ENCODE results near the gene GNG7.
A peak's percentile ranks its signal among the peaks of the same experiment; 100 is the strongest.

Gene GNG7

DNA sequence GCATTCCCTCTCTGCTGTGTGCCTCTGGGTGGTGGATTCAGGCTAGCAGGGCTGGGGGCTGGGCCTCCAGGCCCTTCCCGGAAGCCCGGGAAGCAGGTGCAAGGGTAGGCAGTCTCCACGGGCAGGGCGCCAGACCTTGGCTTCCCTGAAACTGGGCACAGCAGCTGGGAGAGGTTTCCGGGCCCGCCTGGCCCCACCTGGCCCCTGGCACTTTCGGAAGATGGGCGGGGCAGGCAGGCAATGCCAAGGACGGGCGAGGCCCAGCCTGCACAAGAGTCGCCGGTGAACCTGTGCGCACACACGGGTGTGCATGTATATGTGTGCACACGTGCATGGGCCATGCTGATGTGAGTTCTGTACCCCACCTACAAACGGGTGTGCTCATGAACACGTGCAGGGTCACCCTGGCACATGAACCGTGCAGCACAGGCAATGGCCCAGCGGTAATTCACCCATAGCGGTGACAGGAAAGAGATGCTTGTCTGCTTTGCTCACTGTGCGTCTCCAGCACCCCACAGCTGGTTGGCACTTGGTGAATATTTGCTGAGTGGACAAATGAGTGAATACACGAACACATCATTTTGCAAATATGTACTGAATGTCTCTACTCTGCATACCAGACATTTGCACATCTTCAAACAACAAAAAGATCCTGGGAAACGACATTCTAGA lies 211.2 kb downstream of the GNG7 start:
- WGBS (ENCODE audit: insufficient coverage) = 44% methylated on average over 18 of the region's 23 CpGs
- no peaks in the 10 kb centered on the region for H3K36me3 ChIP-seq (ENCODE audit: control insufficient read depth in 4 of 4, insufficient read depth in 4 of 4, low read length in 3 of 4)
- POLR2A ChIA-PET = interaction anchor here (0.5 to 1.4 kb wide), 5 partner anchors 12 to 130 kb away, joined by 3 read pairs; no protein-coding TSS in a partner anchor
- peak overlapping the region in 1 of 7 experiments; percentile 11 for H3K4me3 ChIP-seq (ENCODE audit: control insufficient read depth in 1 of 7, extremely low read depth in 1 of 7, insufficient read depth in 4 of 7, low read depth in 2 of 7, low read length in 6 of 7)
- peaks cover 0 to 65% (median 62%) of the 10 kb centered on the region in 4 experiments for H3K4me1 ChIP-seq (ENCODE audit: control extremely low read depth in 1 of 4, control insufficient read depth in 4 of 4, insufficient read depth in 4 of 4, low read length in 3 of 4)
- H3K9me3 ChIP-seq (ENCODE audit: control extremely low read depth in 1 of 5, control insufficient read depth in 4 of 5, insufficient read depth in 2 of 5, low read depth in 1 of 5, low read length in 4 of 5) = no peaks in the 10 kb centered on the region
- DNase-seq = peak in 2 of 3 donors; percentile 90 to 92
- peaks cover 0 to 31% (median 9%) of the 10 kb centered on the region in 5 experiments for H3K27me3 ChIP-seq (replicated peaks in 2 of 5; ENCODE audit: control insufficient read depth in 4 of 5, insufficient read depth in 5 of 5, low read length in 4 of 5)
- H3K27ac ChIP-seq (ENCODE audit: insufficient read depth in 1 of 2, low read depth in 1 of 2, low read length in 2 of 2, poor library complexity in 1 of 2, severe bottlenecking in 2 of 2) = no peak overlapping the region
- CTCF ChIA-PET = interaction anchor here (1.4 kb wide), 1 partner anchor 15 kb away, joined by 3 read pairs; the partner anchor contains the start of gene GADD45B

DNA sequence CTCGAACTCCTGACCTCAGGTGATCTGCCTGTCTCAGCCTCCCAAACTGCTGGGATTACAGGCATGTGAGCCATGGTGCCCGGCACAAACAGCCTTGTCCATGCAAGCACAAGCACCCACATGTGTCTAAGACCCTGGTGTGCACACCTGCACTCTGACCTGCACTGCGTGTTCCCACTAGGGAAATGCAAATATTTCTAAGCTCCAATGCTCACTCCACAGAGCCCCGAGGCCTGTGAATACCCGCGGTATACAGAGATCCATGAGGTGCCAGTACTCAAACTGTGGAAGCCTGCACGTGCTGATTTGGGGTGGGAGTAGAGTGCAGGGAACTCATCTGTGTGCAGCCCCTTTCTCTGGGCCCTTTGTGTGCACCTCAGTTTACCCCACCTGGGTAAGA lies 211.8 kb downstream of the GNG7 start:
- no peak for DNase-seq
- CTCF ChIA-PET = interaction anchor here (1.1 to 1.4 kb wide), 2 partner anchors 15 to 158 kb away, joined by 3 read pairs; partner anchors contain the start of gene GADD45B
- Histone ChIP-seq H3K4me1 (ENCODE audit: control extremely low read depth in 1 of 4, control insufficient read depth in 4 of 4, insufficient read depth in 4 of 4, low read length in 3 of 4) (peaks cover 0 to 62% (median 58%) of the 10 kb centered on the region in 4 experiments), H3K4me3 (ENCODE audit: control insufficient read depth in 1 of 7, extremely low read depth in 1 of 7, insufficient read depth in 4 of 7, low read depth in 2 of 7, low read length in 6 of 7) (no peak overlapping the region), H3K9me3 (ENCODE audit: control extremely low read depth in 1 of 5, control insufficient read depth in 4 of 5, insufficient read depth in 2 of 5, low read depth in 1 of 5, low read length in 4 of 5) (no peaks in the 10 kb centered on the region), H3K27ac (ENCODE audit: insufficient read depth in 1 of 2, low read depth in 1 of 2, low read length in 2 of 2, poor library complexity in 1 of 2, severe bottlenecking in 2 of 2) (no peak overlapping the region), H3K36me3 (ENCODE audit: control insufficient read depth in 4 of 4, insufficient read depth in 4 of 4, low read length in 3 of 4) (no peaks in the 10 kb centered on the region), H3K27me3 (replicated peaks in 2 of 5; ENCODE audit: control insufficient read depth in 4 of 5, insufficient read depth in 5 of 5, low read length in 4 of 5) (peaks cover 0 to 31% (median 9%) of the 10 kb centered on the region in 5 experiments)
- 69% methylated on average over 4 of the region's 7 CpGs for WGBS (ENCODE audit: insufficient coverage)
- POLR2A ChIA-PET = interaction anchor here (0.5 to 1.4 kb wide), 4 partner anchors 11 to 131 kb away, joined by 3 read pairs; no protein-coding TSS in a partner anchor

DNA sequence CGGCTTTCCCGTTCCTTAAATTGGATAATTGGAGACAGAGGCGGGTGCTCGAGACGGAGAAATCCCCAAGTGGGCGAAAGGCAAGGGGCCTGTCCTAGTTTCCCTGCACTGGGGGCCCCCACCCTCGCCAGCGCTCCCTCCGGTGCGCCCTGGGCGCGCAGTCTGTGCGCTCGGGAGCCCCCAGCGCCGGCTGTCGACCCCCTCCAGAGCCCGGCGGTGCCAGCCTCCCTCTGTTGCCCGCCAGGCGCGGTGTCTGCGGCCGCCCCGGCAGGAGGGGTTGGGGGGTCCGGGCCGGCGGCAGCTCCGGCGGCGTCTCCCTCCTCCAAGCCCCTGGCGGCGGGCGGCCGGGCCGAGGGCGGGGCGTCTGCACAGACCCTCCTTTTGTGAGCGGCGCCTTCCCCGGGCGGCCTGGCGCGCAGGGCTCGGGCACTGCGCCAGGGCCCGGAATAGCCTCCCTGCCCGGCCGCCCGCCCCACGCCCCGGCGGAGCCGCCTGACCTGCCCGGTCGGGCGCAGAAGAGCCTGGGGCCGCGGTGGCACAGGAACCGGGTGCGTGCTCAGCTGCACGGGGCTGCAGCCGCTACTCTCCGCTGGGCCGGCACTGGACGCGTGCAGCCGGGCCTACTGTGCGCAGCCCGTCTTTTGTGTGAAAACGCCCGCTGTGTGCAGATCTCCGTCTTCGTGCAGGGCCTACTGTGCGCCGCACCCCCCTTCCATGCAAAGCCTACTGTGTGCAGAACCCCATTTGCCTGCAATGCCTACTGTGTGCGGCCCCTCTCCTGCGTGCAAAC lies 213.4 kb downstream of the GNG7 start:
- H3K4me1 ChIP-seq (ENCODE audit: control extremely low read depth in 1 of 4, control insufficient read depth in 4 of 4, insufficient read depth in 4 of 4, low read length in 3 of 4) = peaks cover 0 to 47% (median 44%) of the 10 kb centered on the region in 4 experiments
- H3K27me3 ChIP-seq (replicated peaks in 2 of 5; ENCODE audit: control insufficient read depth in 4 of 5, insufficient read depth in 5 of 5, low read length in 4 of 5) = peaks cover 0 to 31% (median 9%) of the 10 kb centered on the region in 5 experiments
- peak overlapping the region in 6 of 7 experiments; percentile 8 to 63 (median 31) for H3K4me3 ChIP-seq (ENCODE audit: control insufficient read depth in 1 of 7, extremely low read depth in 1 of 7, insufficient read depth in 4 of 7, low read depth in 2 of 7, low read length in 6 of 7)
- no peaks in the 10 kb centered on the region for H3K36me3 ChIP-seq (ENCODE audit: control insufficient read depth in 4 of 4, insufficient read depth in 4 of 4, low read length in 3 of 4)
- H3K9me3 ChIP-seq (ENCODE audit: control extremely low read depth in 1 of 5, control insufficient read depth in 4 of 5, insufficient read depth in 2 of 5, low read depth in 1 of 5, low read length in 4 of 5) = no peaks in the 10 kb centered on the region
- no peak overlapping the region for H3K27ac ChIP-seq (ENCODE audit: insufficient read depth in 1 of 2, low read depth in 1 of 2, low read length in 2 of 2, poor library complexity in 1 of 2, severe bottlenecking in 2 of 2)
- CTCF ChIA-PET = interaction anchor here (0.7 to 1.9 kb wide), 2 partner anchors 11 to 89 kb away, joined by 3 to 7 read pairs; no protein-coding TSS in a partner anchor
- DNase-seq = peak in 1 of 3 donors; percentile 64
- WGBS (ENCODE audit: insufficient coverage) = 4% methylated on average over 51 of the region's 78 CpGs
- POLR2A ChIA-PET = interaction anchor here (0.6 to 2.5 kb wide), 2 partner anchors 13 to 31 kb away, joined by 3 to 17 read pairs; partner anchors contain the start of gene GADD45B

DNA sequence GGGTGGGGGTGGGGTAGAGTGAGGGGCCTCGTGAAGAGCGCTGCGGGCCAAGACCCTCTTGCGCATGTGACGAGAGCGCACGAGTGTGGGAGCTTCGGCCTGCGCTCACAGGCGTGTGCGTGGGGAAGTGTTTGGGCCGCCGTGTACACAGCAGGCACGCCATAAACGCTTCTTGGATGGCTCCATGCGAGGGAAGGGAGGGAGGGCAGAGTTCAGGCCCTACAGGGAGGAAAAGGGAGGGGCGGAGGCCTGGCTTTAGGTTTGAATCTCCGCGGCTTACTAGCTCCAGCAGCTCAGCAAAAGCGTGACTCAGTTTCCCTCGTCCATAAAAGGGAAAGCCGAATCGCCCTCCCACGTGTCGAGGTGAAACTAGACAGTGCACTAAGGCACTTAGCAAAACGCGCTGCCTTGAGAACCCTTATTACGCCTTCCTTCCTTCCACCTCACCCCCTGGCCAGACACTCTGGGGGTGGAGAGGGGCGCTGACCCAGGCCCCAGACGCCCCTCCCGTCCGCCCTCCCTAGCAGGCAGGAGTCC lies 214.0 kb downstream of the GNG7 start:
- Histone ChIP-seq H3K4me3 (ENCODE audit: control insufficient read depth in 1 of 7, extremely low read depth in 1 of 7, insufficient read depth in 4 of 7, low read depth in 2 of 7, low read length in 6 of 7) (peak overlapping the region in 4 of 7 experiments; percentile 16 to 63 (median 53)), H3K9me3 (ENCODE audit: control extremely low read depth in 1 of 5, control insufficient read depth in 4 of 5, insufficient read depth in 2 of 5, low read depth in 1 of 5, low read length in 4 of 5) (peaks cover 0 to 5% (median 3%) of the 10 kb centered on the region in 5 experiments), H3K4me1 (ENCODE audit: control extremely low read depth in 1 of 4, control insufficient read depth in 4 of 4, insufficient read depth in 4 of 4, low read length in 3 of 4) (peaks cover 0 to 47% (median 42%) of the 10 kb centered on the region in 4 experiments), H3K36me3 (ENCODE audit: control insufficient read depth in 4 of 4, insufficient read depth in 4 of 4, low read length in 3 of 4) (no peaks in the 10 kb centered on the region), H3K27ac (ENCODE audit: insufficient read depth in 1 of 2, low read depth in 1 of 2, low read length in 2 of 2, poor library complexity in 1 of 2, severe bottlenecking in 2 of 2) (no peak overlapping the region), H3K27me3 (replicated peaks in 2 of 5; ENCODE audit: control insufficient read depth in 4 of 5, insufficient read depth in 5 of 5, low read length in 4 of 5) (peaks cover 0 to 31% (median 9%) of the 10 kb centered on the region in 5 experiments)
- ChIA-PET CTCF (interaction anchor here (1.0 to 1.9 kb wide), 3 partner anchors 10 to 41 kb away, joined by 3 to 7 read pairs (median 4); no protein-coding TSS in a partner anchor), POLR2A (interaction anchor here (2.5 kb wide), 1 partner anchor 13 kb away, joined by 17 read pairs; the partner anchor contains the start of gene GADD45B)
- no peak for DNase-seq
- 3% methylated on average over 27 of the region's 32 CpGs for WGBS (ENCODE audit: insufficient coverage)

DNA sequence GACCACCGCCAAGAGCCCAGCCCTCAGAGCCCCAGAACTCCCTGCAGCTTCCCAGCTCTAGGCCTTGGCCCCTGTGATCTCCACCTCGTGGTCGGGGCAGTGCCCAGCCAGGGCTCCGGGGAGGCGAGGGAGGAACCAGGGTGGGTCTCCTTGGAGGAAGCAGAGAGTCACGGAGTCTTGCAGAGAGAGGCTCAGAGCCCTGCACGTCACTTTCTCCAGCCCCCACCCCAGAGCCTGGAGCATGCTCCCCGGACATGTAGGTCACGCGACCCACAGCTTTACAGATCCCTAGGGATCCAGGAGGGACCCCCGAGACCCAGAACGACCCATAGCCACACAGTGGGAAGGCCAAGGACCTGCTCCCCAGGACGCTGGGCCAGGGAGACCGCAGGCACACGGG lies 214.7 kb downstream of the GNG7 start:
- peak in 1 of 3 donors; percentile 48 for DNase-seq
- Histone ChIP-seq H3K27me3 (replicated peaks in 2 of 5; ENCODE audit: control insufficient read depth in 4 of 5, insufficient read depth in 5 of 5, low read length in 4 of 5) (peaks cover 0 to 31% (median 9%) of the 10 kb centered on the region in 5 experiments), H3K36me3 (ENCODE audit: control insufficient read depth in 4 of 4, insufficient read depth in 4 of 4, low read length in 3 of 4) (no peaks in the 10 kb centered on the region), H3K4me3 (ENCODE audit: control insufficient read depth in 1 of 7, extremely low read depth in 1 of 7, insufficient read depth in 4 of 7, low read depth in 2 of 7, low read length in 6 of 7) (no peak overlapping the region), H3K4me1 (ENCODE audit: control extremely low read depth in 1 of 4, control insufficient read depth in 4 of 4, insufficient read depth in 4 of 4, low read length in 3 of 4) (peaks cover 0 to 44% (median 39%) of the 10 kb centered on the region in 4 experiments), H3K27ac (ENCODE audit: insufficient read depth in 1 of 2, low read depth in 1 of 2, low read length in 2 of 2, poor library complexity in 1 of 2, severe bottlenecking in 2 of 2) (no peak overlapping the region), H3K9me3 (ENCODE audit: control extremely low read depth in 1 of 5, control insufficient read depth in 4 of 5, insufficient read depth in 2 of 5, low read depth in 1 of 5, low read length in 4 of 5) (peaks cover 0 to 10% (median 7%) of the 10 kb centered on the region in 5 experiments)
- CTCF ChIA-PET = interaction anchor here (1.0 to 1.9 kb wide), 4 partner anchors 10 to 42 kb away, joined by 3 to 7 read pairs (median 4); no protein-coding TSS in a partner anchor
- WGBS (ENCODE audit: insufficient coverage) = 17% methylated on average over 11 of the region's 15 CpGs
- POLR2A ChIA-PET = interaction anchor here (2.5 kb wide), 1 partner anchor 12 kb away, joined by 17 read pairs; the partner anchor contains the start of gene GADD45B

DNA sequence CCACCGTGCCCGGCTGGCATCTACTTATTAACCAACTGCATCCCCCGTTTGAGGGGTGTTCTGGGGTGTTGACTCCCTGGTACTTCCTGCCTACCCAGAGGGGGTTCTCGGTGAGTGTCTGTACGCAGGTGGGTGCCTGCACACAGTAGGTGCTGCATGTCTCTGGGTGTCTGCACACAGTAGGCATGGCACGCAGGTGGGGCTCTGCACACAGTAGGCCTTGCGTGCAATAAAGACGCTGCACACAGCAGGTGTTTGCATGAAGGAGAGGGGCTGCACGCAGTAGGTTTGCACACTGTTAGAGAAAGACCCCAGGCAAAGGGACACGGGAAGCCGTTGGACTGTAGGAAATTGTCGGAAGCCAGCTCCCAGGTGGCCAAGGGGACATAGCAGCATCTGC lies 215.4 kb downstream of the GNG7 start:
- H3K4me1 ChIP-seq (ENCODE audit: control extremely low read depth in 1 of 4, control insufficient read depth in 4 of 4, insufficient read depth in 4 of 4, low read length in 3 of 4) = peaks cover 0 to 38% (median 34%) of the 10 kb centered on the region in 4 experiments
- H3K4me3 ChIP-seq (ENCODE audit: control insufficient read depth in 1 of 7, extremely low read depth in 1 of 7, insufficient read depth in 4 of 7, low read depth in 2 of 7, low read length in 6 of 7) = no peak overlapping the region
- DNase-seq = no peak
- peaks cover 0 to 31% (median 9%) of the 10 kb centered on the region in 5 experiments for H3K27me3 ChIP-seq (replicated peaks in 2 of 5; ENCODE audit: control insufficient read depth in 4 of 5, insufficient read depth in 5 of 5, low read length in 4 of 5)
- ChIA-PET CTCF (interaction anchor here (1.0 to 1.9 kb wide), 2 partner anchors 9 to 32 kb away, joined by 3 to 7 read pairs; no protein-coding TSS in a partner anchor), POLR2A (interaction anchor here (2.5 kb wide), 1 partner anchor 11 kb away, joined by 17 read pairs; the partner anchor contains the start of gene GADD45B)
- no peaks in the 10 kb centered on the region for H3K36me3 ChIP-seq (ENCODE audit: control insufficient read depth in 4 of 4, insufficient read depth in 4 of 4, low read length in 3 of 4)
- WGBS (ENCODE audit: insufficient coverage) = 92% methylated on average over 11 of the region's 12 CpGs
- H3K27ac ChIP-seq (ENCODE audit: insufficient read depth in 1 of 2, low read depth in 1 of 2, low read length in 2 of 2, poor library complexity in 1 of 2, severe bottlenecking in 2 of 2) = no peak overlapping the region
- peaks cover 0 to 16% (median 7%) of the 10 kb centered on the region in 5 experiments for H3K9me3 ChIP-seq (ENCODE audit: control extremely low read depth in 1 of 5, control insufficient read depth in 4 of 5, insufficient read depth in 2 of 5, low read depth in 1 of 5, low read length in 4 of 5)
